Measurements from ENCODE around the gene SLC39A10. TPM values are rescaled to one million over a fixed set of nuclear protein-coding genes. Genes with fewer than 3 reads are reported as not detected.

The SLC39A10 gene
- total and polyA plus RNA-seq, 9 of the 15 experiments (the other 6 are each of a cell fraction or from before 2014, with no cell fraction given): 12.5 to 40.1 (median 23.1) TPM

GRCh38 chr2:195657634-195658540 lies 861 bp downstream of the SLC39A10 start (continued):
- TF ChIP-seq CREB3 (tag; conservative IDR thresholded peaks at IDR 0.05; ENCODE audit: low read depth): no peak
- no peak for TF ChIP-seq ESRRA (IDR thresholded peaks at IDR 0.05; ENCODE audit: borderline replicate concordance, low read depth)
- no peak for TF ChIP-seq NFIX (CRISPR knock-in tag; IDR thresholded peaks at IDR 0.05; ENCODE audit: low read depth)
- TF ChIP-seq ZFX (CRISPR knock-in tag; IDR thresholded peaks at IDR 0.05): peak; percentile 75
- TF ChIP-seq SIN3A (IDR thresholded peaks at IDR 0.05; ENCODE audit: borderline replicate concordance in 2 of 2, control insufficient read depth in 1 of 2, low read depth in 2 of 2, low read length in 2 of 2): peak in 1 of 2 experiments; percentile 14; a peak in 2 of 4 replicates
- TF ChIP-seq MAZ (CRISPR knock-in tag; conservative IDR thresholded peaks at IDR 0.05 in 1 of 2, IDR thresholded peaks at IDR 0.05 in 1 of 2): peak; percentile 22 to 34; a peak in 2 of 4 replicates
- TF ChIP-seq KLF10 (CRISPR knock-in tag; IDR thresholded peaks at IDR 0.05): no peak
- no peak for TF ChIP-seq KDM1A (IDR thresholded peaks at IDR 0.05)
- peak; percentile 50; the same call in 1 of the 2 replicates for TF ChIP-seq MXI1 (IDR thresholded peaks at IDR 0.05; ENCODE audit: low read depth, low read length)
- no peak for TF ChIP-seq ARNT (IDR thresholded peaks at IDR 0.05)
- no peak for TF ChIP-seq CHAMP1 (IDR thresholded peaks at IDR 0.05)
- peak; percentile 65 for TF ChIP-seq RBBP5 (IDR thresholded peaks at IDR 0.05; ENCODE audit: borderline replicate concordance, insufficient read depth, low read length, poor library complexity, severe bottlenecking)
- TF ChIP-seq SPI1 (IDR thresholded peaks at IDR 0.05; ENCODE audit: borderline replicate concordance, low read depth, low read length): no peak
- TF ChIP-seq CCNT2 (IDR thresholded peaks at IDR 0.05; ENCODE audit: borderline replicate concordance, extremely low read depth, insufficient read length, low read depth, low read length): peak; percentile 7
- TF ChIP-seq ZNF431 (CRISPR knock-in tag; IDR thresholded peaks at IDR 0.05): no peak
- TF ChIP-seq ZNF232 (CRISPR knock-in tag; IDR thresholded peaks at IDR 0.05): 0 out of 2 replicates have a peak, but pooled peaks have one; percentile 40
- no peak for TF ChIP-seq SMAD2 (IDR thresholded peaks at IDR 0.05; ENCODE audit: low read depth, low read length)
- TF ChIP-seq XRCC3 (IDR thresholded peaks at IDR 0.05): no peak
- no peak for TF ChIP-seq ZNF76 (CRISPR knock-in tag; IDR thresholded peaks at IDR 0.05; ENCODE audit: borderline replicate concordance)
- TF ChIP-seq ZNF644 (tag; IDR thresholded peaks at IDR 0.05; ENCODE audit: low read depth): no peak
- TF ChIP-seq PYGO2 (tag; IDR thresholded peaks at IDR 0.05): no peak
- no peak for TF ChIP-seq TCF3 (CRISPR knock-in tag; IDR thresholded peaks at IDR 0.05)
- TF ChIP-seq ZNF589 (CRISPR knock-in tag; IDR thresholded peaks at IDR 0.05; ENCODE audit: low read depth): no peak

Measured in K562 (cell line).